ENCODE data around the gene SF3B4. TPM values are rescaled to one million over a fixed set of nuclear protein-coding genes. Genes with fewer than 3 reads are reported as not detected.

The SF3B4 gene
- total and polyA plus RNA-seq, 4 donors, result 6.3 to 16.6 (median 12.5) TPM

DNA sequence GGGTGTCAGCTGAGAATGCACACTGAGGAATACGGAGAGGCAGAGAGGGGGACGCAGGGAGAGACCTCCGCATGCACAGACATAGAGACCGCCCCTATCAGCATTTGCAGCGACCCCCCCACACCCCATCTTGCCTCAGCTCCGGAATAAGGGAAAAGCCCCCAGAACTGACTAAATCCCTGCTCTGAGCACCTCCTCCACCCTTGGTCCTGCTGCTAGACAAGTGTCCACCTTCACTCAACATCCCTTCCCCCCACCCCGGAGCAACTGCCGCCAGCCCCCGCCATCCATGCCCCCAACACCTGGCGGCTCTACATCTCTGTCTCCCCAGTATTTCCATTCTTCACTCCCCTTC lies 10.7 kb downstream of the SF3B4 start:
- no peaks in the 10 kb centered on the region for H3K4me1 ChIP-seq (ENCODE audit: control insufficient read depth in 4 of 4, insufficient read depth in 4 of 4, low read length in 3 of 4)
- peak overlapping the region in 1 of 3 donors; percentile 4 for H3K4me3 ChIP-seq (ENCODE audit: low read depth in 1 of 3, low read length in 3 of 3)
- TF ChIP-seq, protein P1, sequence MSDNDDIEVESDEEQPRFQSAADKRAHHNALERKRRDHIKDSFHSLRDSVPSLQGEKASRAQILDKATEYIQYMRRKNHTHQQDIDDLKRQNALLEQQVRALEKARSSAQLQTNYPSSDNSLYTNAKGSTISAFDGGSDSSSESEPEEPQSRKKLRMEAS (IDR thresholded peaks at IDR 0.05), result no peak
- TF ChIP-seq, protein P2, sequence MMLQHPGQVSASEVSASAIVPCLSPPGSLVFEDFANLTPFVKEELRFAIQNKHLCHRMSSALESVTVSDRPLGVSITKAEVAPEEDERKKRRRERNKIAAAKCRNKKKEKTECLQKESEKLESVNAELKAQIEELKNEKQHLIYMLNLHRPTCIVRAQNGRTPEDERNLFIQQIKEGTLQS (IDR thresholded peaks at IDR 0.05), result no peak
- TF ChIP-seq FOXA1 (IDR thresholded peaks at IDR 0.05) (no peak), YY1 (IDR thresholded peaks at IDR 0.05) (no peak), FOXA2 (IDR thresholded peaks at IDR 0.05) (no peak), NR2F2 (IDR thresholded peaks at IDR 0.05) (no peak)
- DNase-seq (ENCODE audit: low spot score), result no peak
- H3K9ac ChIP-seq (ENCODE audit: low read depth in 1 of 2, low read length in 2 of 2), result no peak overlapping the region
- 21% methylated on average over 10 of the region's 10 CpGs for WGBS
- peaks cover 0 to 2% (median 0%) of the 10 kb centered on the region in 4 donors for H3K36me3 ChIP-seq (ENCODE audit: control insufficient read depth in 4 of 4, insufficient read depth in 3 of 4, low read depth in 1 of 4, low read length in 3 of 4)
- no peaks in the 10 kb centered on the region for H3K27me3 ChIP-seq (ENCODE audit: control insufficient read depth in 4 of 4, insufficient read depth in 4 of 4, low read length in 3 of 4)
- no peaks in the 10 kb centered on the region for H3K9me3 ChIP-seq (ENCODE audit: control insufficient read depth in 4 of 4, low read length in 3 of 4)
- H3K27ac ChIP-seq (ENCODE audit: low read depth in 1 of 2, low read length in 2 of 2), result no peak overlapping the region

DNA sequence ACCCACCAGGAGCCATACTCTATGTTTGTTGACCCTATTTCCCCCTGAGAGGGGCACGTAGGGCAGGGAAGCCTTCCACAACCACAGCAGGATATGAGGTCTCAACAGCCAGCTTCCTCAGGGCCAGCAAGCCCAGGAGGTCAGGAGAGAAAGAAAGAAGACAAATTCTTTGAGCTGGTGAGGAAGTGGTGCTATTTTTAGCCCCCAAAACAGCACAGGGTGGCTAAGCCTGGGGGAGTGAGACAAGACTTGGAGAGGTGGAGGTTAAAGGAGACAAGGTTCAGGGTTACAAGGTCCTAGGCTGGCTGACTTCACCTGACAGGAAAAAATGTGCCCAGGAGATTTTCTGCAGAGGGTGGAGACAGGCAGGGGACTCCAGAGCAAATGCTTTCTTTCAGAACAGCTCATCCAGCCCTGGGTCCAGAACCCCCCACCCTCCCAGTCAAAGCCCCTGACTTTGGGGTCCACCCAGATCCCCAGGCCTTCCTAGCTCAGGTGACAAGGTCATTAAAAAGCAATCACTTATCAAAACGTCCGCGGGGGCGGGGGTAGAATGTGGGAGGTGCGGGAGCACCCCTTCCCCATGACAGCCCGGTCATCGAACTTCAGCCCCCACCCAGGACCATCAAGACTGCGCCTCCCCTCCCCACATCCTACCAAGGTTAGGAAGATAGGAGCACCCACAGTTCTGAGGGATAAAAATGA lies 11.3 kb downstream of the SF3B4 start:
- Histone ChIP-seq H3K27ac (ENCODE audit: low read depth in 1 of 2, low read length in 2 of 2) (no peak overlapping the region), H3K9ac (ENCODE audit: low read depth in 1 of 2, low read length in 2 of 2) (no peak overlapping the region), H3K9me3 (ENCODE audit: control insufficient read depth in 4 of 4, low read length in 3 of 4) (no peaks in the 10 kb centered on the region), H3K4me3 (ENCODE audit: low read depth in 1 of 3, low read length in 3 of 3) (no peak overlapping the region), H3K36me3 (ENCODE audit: control insufficient read depth in 4 of 4, insufficient read depth in 3 of 4, low read depth in 1 of 4, low read length in 3 of 4) (no peaks in the 10 kb centered on the region), H3K4me1 (ENCODE audit: control insufficient read depth in 4 of 4, insufficient read depth in 4 of 4, low read length in 3 of 4) (no peaks in the 10 kb centered on the region), H3K27me3 (ENCODE audit: control insufficient read depth in 4 of 4, insufficient read depth in 4 of 4, low read length in 3 of 4) (no peaks in the 10 kb centered on the region)
- 36% methylated on average over 9 of the region's 9 CpGs for WGBS
- TF ChIP-seq FOXA1 (IDR thresholded peaks at IDR 0.05) (no peak), NR2F2 (IDR thresholded peaks at IDR 0.05) (peak; percentile 48)
- no peak for DNase-seq (ENCODE audit: low spot score)

GRCh38 chr1:149915429-149916192 lies 12.0 kb downstream of the SF3B4 start:
- TF ChIP-seq, protein P3, sequence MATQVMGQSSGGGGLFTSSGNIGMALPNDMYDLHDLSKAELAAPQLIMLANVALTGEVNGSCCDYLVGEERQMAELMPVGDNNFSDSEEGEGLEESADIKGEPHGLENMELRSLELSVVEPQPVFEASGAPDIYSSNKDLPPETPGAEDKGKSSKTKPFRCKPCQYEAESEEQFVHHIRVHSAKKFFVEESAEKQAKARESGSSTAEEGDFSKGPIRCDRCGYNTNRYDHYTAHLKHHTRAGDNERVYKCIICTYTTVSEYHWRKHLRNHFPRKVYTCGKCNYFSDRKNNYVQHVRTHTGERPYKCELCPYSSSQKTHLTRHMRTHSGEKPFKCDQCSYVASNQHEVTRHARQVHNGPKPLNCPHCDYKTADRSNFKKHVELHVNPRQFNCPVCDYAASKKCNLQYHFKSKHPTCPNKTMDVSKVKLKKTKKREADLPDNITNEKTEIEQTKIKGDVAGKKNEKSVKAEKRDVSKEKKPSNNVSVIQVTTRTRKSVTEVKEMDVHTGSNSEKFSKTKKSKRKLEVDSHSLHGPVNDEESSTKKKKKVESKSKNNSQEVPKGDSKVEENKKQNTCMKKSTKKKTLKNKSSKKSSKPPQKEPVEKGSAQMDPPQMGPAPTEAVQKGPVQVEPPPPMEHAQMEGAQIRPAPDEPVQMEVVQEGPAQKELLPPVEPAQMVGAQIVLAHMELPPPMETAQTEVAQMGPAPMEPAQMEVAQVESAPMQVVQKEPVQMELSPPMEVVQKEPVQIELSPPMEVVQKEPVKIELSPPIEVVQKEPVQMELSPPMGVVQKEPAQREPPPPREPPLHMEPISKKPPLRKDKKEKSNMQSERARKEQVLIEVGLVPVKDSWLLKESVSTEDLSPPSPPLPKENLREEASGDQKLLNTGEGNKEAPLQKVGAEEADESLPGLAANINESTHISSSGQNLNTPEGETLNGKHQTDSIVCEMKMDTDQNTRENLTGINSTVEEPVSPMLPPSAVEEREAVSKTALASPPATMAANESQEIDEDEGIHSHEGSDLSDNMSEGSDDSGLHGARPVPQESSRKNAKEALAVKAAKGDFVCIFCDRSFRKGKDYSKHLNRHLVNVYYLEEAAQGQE (IDR thresholded peaks at IDR 0.05), result no peak
- no peak for TF ChIP-seq GABPA (IDR thresholded peaks at IDR 0.05 in 1 of 2, conservative IDR thresholded peaks at IDR 0.05 in 1 of 2)
- no peak for TF ChIP-seq EGR1 (IDR thresholded peaks at IDR 0.05; ENCODE audit: low read depth in 2 of 2)
- no peak for TF ChIP-seq FOXA1 (IDR thresholded peaks at IDR 0.05)
- no peak overlapping the region for H3K27ac ChIP-seq (ENCODE audit: low read depth in 1 of 2, low read length in 2 of 2)

More at GRCh38 chr1:149915429-149916192, 12.0 kb downstream of the SF3B4 start:
- no peaks in the 10 kb centered on the region for H3K9me3 ChIP-seq (ENCODE audit: control insufficient read depth in 4 of 4, low read length in 3 of 4)
- WGBS, result 90% methylated on average over 11 of the region's 11 CpGs
- no peak for DNase-seq (ENCODE audit: low spot score)
- H3K4me3 ChIP-seq (ENCODE audit: low read depth in 1 of 3, low read length in 3 of 3), result no peak overlapping the region
- no peaks in the 10 kb centered on the region for H3K27me3 ChIP-seq (ENCODE audit: control insufficient read depth in 4 of 4, insufficient read depth in 4 of 4, low read length in 3 of 4)
- H3K36me3 ChIP-seq (ENCODE audit: control insufficient read depth in 4 of 4, insufficient read depth in 3 of 4, low read depth in 1 of 4, low read length in 3 of 4), result no peaks in the 10 kb centered on the region
- H3K9ac ChIP-seq (ENCODE audit: low read depth in 1 of 2, low read length in 2 of 2), result no peak overlapping the region
- H3K4me1 ChIP-seq (ENCODE audit: control insufficient read depth in 4 of 4, insufficient read depth in 4 of 4, low read length in 3 of 4), result no peaks in the 10 kb centered on the region

Measured in liver (tissue), 9 donors.